Gastrocnemius medialis (tissue), 4 donors: ENCODE data around the gene ZNF408. TPM values are rescaled to one million over a fixed set of nuclear protein-coding genes. Genes with fewer than 3 reads are reported as not detected.

Experiments
- ATAC-seq, 2 donors: fragments of 150-250 bp; one replicate each; pipeline ENCODE4 v1.9.1; 2016
- DNase-seq, 2 donors: peaks; one replicate each; pipeline ENCODE4 v3.0.0-alpha.2; 2019
- H3K27ac ChIP-seq, 4 donors: fragments of 200-600 bp; sonication (generic); 1 replicate in 1 of 4; 2 replicates in 3 of 4; pipeline ENCODE4 v1.5.1; 2016 to 2018; ENCODE audit warnings: mild to moderate bottlenecking in 2 of 4, moderate library complexity in 1 of 4
- H3K27me3 ChIP-seq, 3 donors: fragments of 200-600 bp; sonication (generic) in 2 of 3; 1 replicate in 1 of 3; 2 replicates in 2 of 3; pipeline versions ENCODE4 v1.5.1 to v1.6.0; 2016 to 2019; ENCODE audit warnings: mild to moderate bottlenecking in 1 of 3, moderate library complexity in 1 of 3
- H3K36me3 ChIP-seq, 2 donors: fragments of 200-600 bp; sonication (generic) in 1 of 2; one replicate each; pipeline ENCODE4 v1.5.1; 2017 to 2018
- H3K4me1 ChIP-seq, 2 donors: fragments of 200-600 bp; sonication (generic) in 1 of 2; one replicate each; pipeline ENCODE4 v1.5.1; 2016 to 2017; ENCODE audit warnings: mild to moderate bottlenecking in 2 of 2
- H3K4me3 ChIP-seq, 4 donors: fragments of 200-600 bp; sonication (generic) in 3 of 4; 1 replicate in 1 of 4; 2 replicates in 3 of 4; pipeline ENCODE4 v1.5.1; 2016 to 2019; ENCODE audit warnings: mild to moderate bottlenecking in 2 of 4
- H3K9me3 ChIP-seq, 3 donors: fragments of 200-600 bp; sonication (generic) in 2 of 3; 1 replicate in 1 of 3; 2 replicates in 2 of 3; pipeline ENCODE4 v1.5.1; 2016 to 2019
- CTCF ChIP-seq, 5 experiments: fragments of 450-650 bp in 3 of 5; fragments of 200-600 bp in 2 of 5; sonication (generic) in 2 of 5; IDR thresholded peaks in 4 of 5; conservative IDR thresholded peaks in 1 of 5; 1 replicate in 4 of 5; 2 replicates in 1 of 5; pipeline ENCODE4 v1.5.1; 2016 to 2019; ENCODE audit warnings: antibody characterized with exemption in 5 of 5, mild to moderate bottlenecking in 3 of 5, moderate library complexity in 3 of 5
- POLR2A ChIP-seq, 2 donors: fragments of 450-650 bp; IDR thresholded peaks; one replicate each; pipeline ENCODE4 v1.6.1; 2017; ENCODE audit warnings: antibody characterized with exemption in 2 of 2, mild to moderate bottlenecking in 2 of 2, moderate library complexity in 2 of 2
- in situ Hi-C, 4 donors: fragments of 200-750 bp; cut with MboI; loops; one replicate each; pipeline versions ENCODE4 v1.15.0 to v1.8.0; 2017; ENCODE audit warnings: low sequenced_read_pairs in 4 of 4
- intact Hi-C: fragments of 100-400 bp; cut with DNase I; formaldehyde crosslinking; loops from one replicate; pipeline ENCODE4 v1.15.1; 2023; ENCODE audit warnings: low total_unique reads
- total RNA-seq, 4 donors: library from RNA; depleted of rRNA; stranded (reverse); fragments of >200 nt; gene quantifications; one replicate each; pipeline versions ENCODE4 v1.1.0 to v1.2.3, GENCODE V29; 2016

Gene ZNF408
- total RNA-seq, 4 donors from 2014 or later, result 17.7 to 25.2 (median 19.3) TPM

GRCh38 chr11:46692450-46692849 is 8.4 kb upstream of the ZNF408 start:
- in situ Hi-C loops, result no loop called here
- no peak overlapping the region for H3K27ac ChIP-seq

GRCh38 chr11:46693597-46694012 is 7.2 kb upstream of the ZNF408 start:
- in situ Hi-C loops, result no loop called here
- no peak for ATAC-seq

More at GRCh38 chr11:46692450-46692849, 8.4 kb upstream of the ZNF408 start:
- Histone ChIP-seq H3K27me3 (no peaks in the 10 kb centered on the region), H3K4me3 (no peak overlapping the region), H3K36me3 (peaks cover 0 to 55% of the 10 kb centered on the region in 2 donors), H3K4me1 (peaks cover 29 to 34% of the 10 kb centered on the region in 2 donors), H3K9me3 (no peaks in the 10 kb centered on the region)
- DNase-seq (no peak), ATAC-seq (no peak)
- TF ChIP-seq CTCF (IDR thresholded peaks at IDR 0.05 in 4 of 5, conservative IDR thresholded peaks at IDR 0.05 in 1 of 5) (no peak), POLR2A (IDR thresholded peaks at IDR 0.05) (no peak)
- intact Hi-C loops, result no loop called here

GRCh38 chr11:46694072-46694471 is 6.8 kb upstream of the ZNF408 start:
- H3K27ac ChIP-seq, result peak overlapping the region; percentile 38 to 88 (median 63)
- peaks cover 0 to 46% of the 10 kb centered on the region in 2 donors for H3K36me3 ChIP-seq
- H3K4me1 ChIP-seq, result peaks cover 42 to 45% of the 10 kb centered on the region in 2 donors
- intact Hi-C loops, result no loop called here
- H3K9me3 ChIP-seq, result no peaks in the 10 kb centered on the region
- in situ Hi-C loops, result no loop called here
- no peak for DNase-seq
- no peak for ATAC-seq
- no peak for TF ChIP-seq CTCF (IDR thresholded peaks at IDR 0.05 in 4 of 5, conservative IDR thresholded peaks at IDR 0.05 in 1 of 5)
- no peak for TF ChIP-seq POLR2A (IDR thresholded peaks at IDR 0.05)
- H3K4me3 ChIP-seq, result no peak overlapping the region
- no peaks in the 10 kb centered on the region for H3K27me3 ChIP-seq

More at GRCh38 chr11:46693597-46694012, 7.2 kb upstream of the ZNF408 start:
- intact Hi-C loops, result no loop called here
- Histone ChIP-seq H3K4me3 (no peak overlapping the region), H3K27me3 (no peaks in the 10 kb centered on the region), H3K27ac (peak overlapping the region; percentile 38 to 88 (median 63)), H3K36me3 (peaks cover 0 to 46% of the 10 kb centered on the region in 2 donors), H3K4me1 (peaks cover 38 to 41% of the 10 kb centered on the region in 2 donors), H3K9me3 (no peaks in the 10 kb centered on the region)
- DNase-seq, result no peak
- no peak for TF ChIP-seq POLR2A (IDR thresholded peaks at IDR 0.05)
- TF ChIP-seq CTCF (IDR thresholded peaks at IDR 0.05 in 4 of 5, conservative IDR thresholded peaks at IDR 0.05 in 1 of 5), result no peak

GRCh38 chr11:46694607-46695006 is 6.2 kb upstream of the ZNF408 start:
- in situ Hi-C loops (no loop called here), intact Hi-C loops (no loop called here)
- ATAC-seq, result no peak
- no peaks in the 10 kb centered on the region for H3K9me3 ChIP-seq
- H3K36me3 ChIP-seq, result peaks cover 0 to 46% of the 10 kb centered on the region in 2 donors
- no peaks in the 10 kb centered on the region for H3K27me3 ChIP-seq
- H3K27ac ChIP-seq, result peak overlapping the region in 3 of 4 donors; percentile 52 to 88 (median 74)
- TF ChIP-seq POLR2A (IDR thresholded peaks at IDR 0.05) (no peak), CTCF (IDR thresholded peaks at IDR 0.05 in 4 of 5, conservative IDR thresholded peaks at IDR 0.05 in 1 of 5) (no peak)
- H3K4me1 ChIP-seq, result peaks cover 48 to 51% of the 10 kb centered on the region in 2 donors
- DNase-seq, result no peak
- H3K4me3 ChIP-seq, result no peak overlapping the region
